ENCODE data around the gene WNT3A. TPM values are rescaled to one million over a fixed set of nuclear protein-coding genes. Genes with fewer than 3 reads are reported as not detected.
A peak's percentile ranks its signal among the peaks of the same experiment; 100 is the strongest.
"Not testable (repeated sequence)": the region's sequence is repeated elsewhere in the genome, so short reads cannot be mapped to it uniquely, and the experiment has no call there.

The WNT3A gene
- total RNA-seq, 1 donor from 2014 or later = 0.39 TPM

DNA sequence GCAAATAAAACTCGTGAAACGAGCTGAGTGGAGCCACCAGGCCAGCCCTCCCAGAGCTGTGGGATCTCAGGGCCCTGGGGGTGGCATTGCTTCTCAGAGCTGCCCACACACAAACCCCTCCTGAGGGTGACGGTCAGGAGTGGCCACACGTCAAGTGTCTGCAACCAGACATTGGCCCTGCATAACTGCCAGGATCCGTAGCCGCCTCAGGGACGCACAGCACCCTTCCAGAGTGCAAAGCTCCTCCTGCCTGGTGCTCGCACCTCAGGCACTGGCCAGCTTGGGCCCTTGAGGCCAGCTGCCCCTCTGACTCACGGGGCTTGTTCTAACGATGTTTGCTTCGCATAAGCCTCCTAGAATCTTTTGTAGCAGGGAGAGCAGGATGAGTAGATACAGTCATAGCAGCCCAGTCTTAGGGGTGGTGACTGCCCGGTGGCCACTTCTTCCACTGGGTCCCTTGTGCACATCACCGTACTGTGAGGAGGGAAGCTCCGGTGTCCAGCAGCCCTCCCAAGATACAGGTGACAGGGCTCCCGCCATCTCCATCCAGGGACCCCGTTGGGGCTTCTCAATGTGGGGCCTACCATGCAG is 5.0 kb downstream of the WNT3A start:
- no peak for DNase-seq

DNA sequence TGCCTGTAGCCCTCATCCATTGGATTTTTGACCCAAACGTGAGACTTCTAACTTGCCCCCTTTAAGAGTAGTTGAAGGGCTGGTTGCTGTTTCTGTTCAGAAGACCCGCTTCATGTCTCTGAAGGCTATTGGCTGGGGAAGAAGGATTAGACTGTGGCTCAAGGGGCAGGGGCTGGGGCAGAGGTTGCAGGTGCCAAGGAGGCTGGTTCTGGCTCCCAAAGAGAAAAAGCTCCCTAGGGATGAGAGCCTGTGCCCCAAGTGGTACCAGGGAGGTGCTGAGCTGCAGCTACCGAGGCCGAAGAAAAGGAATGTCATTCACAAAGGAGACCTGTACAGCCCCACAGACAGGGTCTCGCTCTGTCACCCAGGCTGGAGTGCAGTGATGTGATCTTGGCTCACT is 5.8 kb downstream of the WNT3A start:
- DNase-seq = no peak

GRCh38 chr1:228013131-228013934 is 6.5 kb downstream of the WNT3A start:
- peak; percentile 7 for DNase-seq

DNA sequence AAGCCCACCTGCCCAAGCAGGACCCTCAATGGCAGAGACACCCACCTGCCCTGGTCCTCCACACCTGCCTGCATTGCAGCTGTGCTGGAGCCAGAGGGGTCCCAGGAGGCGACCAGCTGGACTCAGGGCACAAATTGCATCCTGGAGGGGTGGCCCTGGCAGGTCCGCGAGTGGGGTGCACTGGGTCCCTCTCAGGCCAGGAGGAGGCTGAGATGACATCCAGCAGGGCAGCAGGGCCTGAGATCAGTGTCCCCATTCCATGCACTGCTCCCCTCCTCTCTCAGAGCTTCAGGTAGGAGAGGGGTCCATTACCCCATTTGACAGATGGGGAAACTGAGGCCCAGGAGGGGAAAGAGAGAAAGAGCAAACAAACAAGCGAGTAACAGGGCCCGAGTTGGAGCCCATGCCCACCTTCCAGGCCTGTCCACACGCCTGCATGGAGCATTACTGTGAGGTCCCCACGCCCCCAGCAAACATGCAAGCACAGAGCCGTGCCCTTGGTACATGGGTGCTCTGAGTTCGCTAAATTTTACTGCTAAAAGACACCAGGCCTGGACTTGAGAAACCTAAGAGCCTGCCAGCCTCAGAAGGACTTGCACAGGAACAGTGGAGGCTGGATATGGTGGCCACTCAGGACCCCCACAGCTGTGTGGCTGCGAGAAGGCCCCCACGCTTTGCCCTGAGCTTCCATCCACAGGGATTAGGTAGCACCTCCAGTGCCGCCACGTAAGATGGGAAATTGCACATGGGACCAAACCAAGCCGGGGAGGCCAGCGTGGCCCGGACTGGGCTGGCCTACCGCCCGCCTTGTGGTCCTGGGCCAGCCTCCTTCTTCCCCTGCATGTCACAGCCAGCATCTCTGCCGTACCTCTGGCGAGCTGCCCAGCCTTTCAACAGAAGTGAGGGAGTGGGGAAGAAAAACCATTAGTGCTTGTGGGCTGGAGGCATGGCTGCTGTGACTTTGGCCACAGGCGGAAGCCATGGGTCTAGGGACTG is 7.4 kb downstream of the WNT3A start:
- DNase-seq = no peak

DNA sequence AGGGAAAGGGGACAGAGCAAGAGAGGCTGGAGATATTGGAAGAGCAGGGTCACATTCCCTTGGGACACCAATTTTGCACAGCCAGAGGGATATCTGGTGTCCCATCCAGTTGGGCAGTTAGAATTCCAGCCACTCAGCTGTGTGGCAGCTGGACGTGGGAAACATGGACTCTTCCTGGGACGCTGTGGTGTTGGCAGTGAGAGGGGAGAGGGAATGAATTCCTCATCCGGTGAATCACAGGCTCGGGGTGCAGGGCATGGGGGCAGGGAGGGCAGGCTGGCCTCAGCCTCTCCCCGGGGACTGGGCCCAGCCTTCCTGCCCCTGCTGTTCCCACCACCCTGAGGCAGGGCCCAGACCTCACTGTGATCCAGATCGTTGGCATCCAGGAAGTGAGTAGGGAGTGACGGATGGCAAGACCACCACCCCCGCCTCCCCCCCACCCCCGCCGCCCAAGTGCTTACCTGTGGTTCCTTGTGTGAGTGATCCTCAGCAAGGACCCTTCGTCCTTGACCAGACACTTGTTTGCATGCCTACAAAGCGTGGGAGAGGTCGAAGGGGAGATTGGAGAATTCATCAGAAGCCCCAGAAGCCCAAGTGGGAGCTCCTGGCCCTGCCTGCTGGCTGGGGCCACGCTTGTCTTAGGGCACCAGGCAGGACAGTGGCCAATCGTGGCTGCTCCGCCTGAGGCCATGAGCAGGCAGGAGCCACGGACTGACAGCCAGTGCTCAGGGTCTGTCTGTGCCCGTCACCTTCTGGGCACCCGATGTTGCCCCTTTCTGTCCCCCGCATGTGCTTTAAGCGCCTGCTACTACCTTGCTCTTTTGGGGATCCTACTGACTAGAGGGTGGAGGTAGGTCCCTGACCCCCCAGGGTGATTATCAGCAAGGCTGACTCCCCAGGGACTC is 8.7 kb downstream of the WNT3A start:
- DNase-seq = no peak

- DNase-seq = no peak
Measured at GRCh38 chr1:228016181-228016510, 9.3 kb downstream of the WNT3A start.

- no peak for DNase-seq
Measured at GRCh38 chr1:228016653-228017355, 10.0 kb downstream of the WNT3A start.

DNA sequence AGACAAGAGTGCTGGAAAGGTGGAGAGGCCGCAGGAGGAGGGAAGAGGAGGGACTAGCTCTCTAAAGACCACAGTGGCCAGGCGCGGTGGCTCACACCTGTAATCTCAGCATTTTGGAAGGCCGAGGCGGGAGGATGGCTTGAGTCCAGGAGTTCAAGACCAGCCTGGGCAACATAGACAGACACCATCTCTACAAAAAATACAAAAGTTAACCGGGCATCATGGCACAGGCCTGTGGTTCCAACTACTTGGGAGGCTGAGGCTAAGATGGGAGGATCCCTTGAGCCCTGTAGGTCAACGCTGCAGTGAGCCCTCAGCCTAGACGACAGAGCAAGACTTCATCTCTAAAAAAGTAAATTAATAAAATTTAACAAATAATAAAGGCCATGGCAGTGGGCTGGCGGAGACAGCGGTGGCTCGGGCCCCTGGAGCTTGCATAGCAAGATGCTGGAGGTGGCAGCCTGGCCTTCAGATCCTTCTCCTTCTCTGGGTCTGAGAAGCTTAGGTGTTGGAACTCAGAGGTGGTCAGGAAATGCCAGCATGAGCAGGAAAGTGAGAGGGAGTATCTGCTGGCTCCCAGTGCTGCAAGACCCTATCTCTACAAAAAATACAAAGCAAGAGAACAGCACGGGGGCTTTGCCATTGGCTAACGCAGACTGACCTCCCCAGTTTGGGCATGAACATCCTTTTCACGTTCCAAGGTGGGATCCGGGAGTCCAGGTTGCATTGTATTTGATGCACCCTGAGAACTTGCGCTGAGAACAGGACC is 10.7 kb downstream of the WNT3A start:
- no peak for DNase-seq

DNA sequence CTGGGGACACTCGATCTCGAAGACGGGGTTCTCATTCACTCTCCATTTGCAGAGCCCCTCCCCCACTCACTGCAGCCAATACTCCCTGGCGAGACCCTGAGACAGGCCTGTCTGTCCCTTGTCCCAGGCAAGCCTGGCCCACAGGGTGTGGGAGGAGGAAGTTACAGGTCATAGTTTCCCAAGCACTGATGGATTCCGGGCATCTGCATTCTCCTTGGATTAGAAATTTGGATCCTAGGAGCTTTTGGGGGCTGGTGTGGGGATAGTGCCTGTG is 11.3 kb downstream of the WNT3A start:
- no peak for DNase-seq

DNA sequence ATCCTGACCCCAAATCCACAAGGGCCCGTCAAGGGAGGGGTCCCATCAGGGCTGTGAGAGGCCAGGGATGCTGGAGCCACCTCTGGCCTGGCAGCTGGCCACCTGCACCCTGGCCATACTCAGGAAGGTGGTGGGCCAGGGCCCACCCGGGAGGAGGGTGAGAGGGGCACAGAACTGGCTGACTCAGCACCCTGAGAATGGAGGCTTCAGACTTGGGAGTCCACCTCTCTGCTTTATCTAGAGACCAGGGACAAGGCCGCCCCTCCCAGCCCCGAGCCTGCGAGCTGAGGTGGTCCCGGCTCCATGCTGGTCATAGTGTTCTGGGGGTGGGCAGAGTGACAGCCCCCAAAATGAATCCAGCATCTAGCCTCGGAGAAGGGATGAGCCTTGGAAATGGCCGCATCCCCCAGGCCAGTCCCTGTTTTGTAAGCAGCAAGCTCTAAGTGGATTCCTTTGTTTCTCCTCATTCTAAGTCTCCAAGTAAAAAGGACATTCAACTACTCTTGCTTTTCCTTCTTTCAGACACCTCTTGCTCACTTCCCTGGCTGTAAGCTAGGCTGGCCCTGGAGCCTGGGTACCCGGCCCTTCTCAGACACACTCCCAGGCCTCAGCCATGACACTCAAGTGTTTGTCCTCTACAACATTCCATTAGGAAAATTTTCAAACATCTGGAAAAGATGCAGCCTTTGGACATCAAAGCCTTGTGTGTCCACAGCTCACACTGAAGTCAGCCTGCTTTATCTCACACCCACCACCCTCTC is 12.3 kb downstream of the WNT3A start:
- no peak for DNase-seq

DNA sequence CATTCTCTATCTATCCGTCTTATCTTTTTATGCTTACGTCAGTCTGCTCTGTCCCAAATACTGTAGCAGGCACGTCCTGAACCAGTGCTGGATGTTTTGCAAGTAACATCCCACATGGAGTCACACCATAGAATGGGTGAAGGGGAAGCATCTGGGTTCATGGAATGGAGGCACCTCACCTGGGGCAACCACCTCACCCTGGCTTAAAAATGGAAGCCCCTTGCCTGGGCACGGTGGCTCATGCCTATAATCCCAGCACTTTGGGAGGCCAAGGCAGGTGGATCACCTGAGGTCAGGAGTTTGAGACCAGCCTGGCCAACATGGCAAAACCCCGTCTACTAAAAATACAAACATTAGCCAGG is 12.9 kb downstream of the WNT3A start:
- not testable (repeated sequence) for DNase-seq

DNA sequence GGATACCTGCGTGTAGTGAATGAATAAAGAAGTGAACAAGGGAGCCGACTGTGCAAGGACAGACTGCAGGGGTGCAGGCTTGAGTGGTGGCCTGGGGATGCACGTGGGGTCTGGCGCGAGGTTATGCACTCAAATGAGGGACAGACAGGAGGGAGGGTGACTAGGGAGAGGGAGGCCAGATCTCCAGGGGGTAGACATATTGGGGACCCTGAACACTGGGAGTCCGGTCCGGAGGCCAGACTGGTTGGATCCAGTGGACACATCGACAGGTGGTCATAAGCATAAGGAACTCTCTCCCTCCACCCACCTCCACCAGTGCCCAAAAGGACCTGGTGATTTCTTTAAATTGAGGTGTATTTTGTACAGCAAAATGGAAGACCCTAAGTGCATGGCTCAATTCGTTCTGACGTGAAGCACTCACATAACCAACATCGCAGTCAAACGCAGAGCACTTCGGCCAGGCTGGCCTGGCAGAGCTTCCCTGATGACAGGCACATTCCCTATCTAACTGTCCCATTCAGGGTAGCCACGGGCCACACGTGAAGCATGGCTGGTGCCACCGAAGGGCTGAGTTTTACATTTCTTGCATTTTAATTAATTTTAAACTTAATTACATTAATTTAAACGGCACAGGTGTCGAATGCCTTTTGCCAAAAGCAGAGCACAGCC is 14.0 kb downstream of the WNT3A start:
- no peak for DNase-seq

- no peak for DNase-seq
Measured at GRCh38 chr1:228021355-228022030, 14.7 kb downstream of the WNT3A start.

- DNase-seq = no peak
Measured at GRCh38 chr1:228022571-228023293, 15.9 kb downstream of the WNT3A start.

GRCh38 chr1:228023294-228023639 is 16.5 kb downstream of the WNT3A start:
- no peak for DNase-seq

DNA sequence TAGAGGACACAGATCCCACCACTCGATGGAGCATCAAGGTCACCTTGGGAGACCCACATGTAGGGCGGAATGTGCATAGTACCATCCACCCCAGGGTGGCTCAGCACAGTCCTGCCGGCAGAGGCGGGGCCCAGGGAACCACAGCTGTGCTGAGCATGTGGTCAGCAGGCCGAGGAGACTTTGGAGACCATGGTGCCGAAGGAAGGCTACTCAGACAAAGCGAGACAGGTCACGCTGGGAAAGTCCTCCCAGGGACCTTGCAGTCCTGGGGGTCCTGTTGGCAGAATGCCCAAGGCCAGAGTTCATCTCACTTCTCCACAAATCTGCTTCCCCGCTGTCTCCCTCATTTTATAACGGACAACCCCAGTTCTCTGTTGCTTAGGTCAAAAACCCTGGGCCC is 22.5 kb downstream of the WNT3A start:
- no peak for DNase-seq

- DNase-seq = no peak
Measured at GRCh38 chr1:228030451-228031201, 23.8 kb downstream of the WNT3A start.
